Measurements from ENCODE around the gene GBGT1.

GBGT1 gene

DNA sequence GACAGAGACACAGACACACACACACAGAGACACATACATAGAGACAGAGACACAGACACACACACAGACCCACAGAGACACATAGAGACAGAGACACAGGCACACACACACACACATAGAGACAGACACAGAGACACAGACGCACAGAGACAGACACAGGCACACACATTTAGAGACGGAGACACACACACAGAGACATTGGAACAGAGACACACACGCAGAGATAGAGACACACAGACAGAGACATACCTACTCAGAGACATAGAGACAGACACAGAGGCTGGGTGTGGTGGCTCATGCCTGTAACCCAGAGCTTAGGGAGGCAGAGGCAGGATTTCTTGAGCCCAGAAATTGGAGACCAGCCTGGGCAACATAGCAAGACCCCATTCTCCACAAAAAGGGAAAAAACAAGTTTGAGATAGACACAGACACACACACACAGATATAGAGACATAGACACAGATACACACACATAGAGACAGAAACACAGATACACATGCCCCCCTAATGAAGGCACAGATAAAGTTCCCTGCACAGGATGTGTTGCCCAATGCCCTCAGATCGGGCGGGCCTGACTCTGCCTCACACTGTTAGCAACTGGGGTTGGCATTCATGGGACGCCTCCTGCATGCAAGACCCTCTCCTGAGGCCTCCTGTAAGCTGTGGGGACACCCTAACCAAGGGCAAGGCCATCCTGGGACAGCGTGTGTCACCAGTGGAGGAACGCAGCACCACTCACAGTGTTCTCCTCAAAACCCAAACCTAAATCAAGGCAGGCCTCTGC is 39.4 kb downstream of the GBGT1 start:
- no peak for DNase-seq

- no peak for DNase-seq
Observed at GRCh38 chr9:133122935-133123611, 40.6 kb downstream of the GBGT1 start.

GRCh38 chr9:133122605-133122934 is 41.1 kb downstream of the GBGT1 start:
- DNase-seq = no peak

DNA sequence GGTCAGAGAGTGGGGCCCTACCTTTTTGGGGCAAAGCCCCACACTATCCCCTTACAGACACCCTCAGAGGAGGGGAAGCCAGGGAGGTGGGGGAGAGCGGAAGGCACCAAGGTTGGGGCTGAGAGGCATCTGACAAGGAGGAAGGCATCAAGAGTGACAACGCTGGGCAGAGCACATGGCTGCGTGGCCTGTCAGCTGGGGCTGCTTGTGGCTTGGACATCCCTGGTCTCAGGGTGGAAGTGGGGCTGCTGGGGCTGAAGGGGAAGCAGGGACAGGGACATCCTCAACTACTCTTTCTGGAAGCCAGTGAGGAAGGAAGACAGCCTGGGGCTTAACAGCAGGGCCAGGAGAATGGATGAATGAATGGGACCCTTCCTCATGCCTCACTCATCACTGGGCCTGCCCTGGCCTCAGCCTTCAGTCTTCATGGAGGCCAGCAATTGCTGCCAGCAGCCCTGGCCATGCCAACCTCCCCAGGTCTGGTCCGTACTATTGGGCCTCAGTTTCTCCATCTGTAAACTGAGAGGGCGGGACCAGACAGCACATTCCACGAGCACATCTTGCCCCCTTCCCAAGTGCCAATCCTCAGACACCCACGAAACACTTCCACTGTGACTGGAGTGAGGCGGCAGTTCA is 41.7 kb downstream of the GBGT1 start:
- DNase-seq = no peak

DNA sequence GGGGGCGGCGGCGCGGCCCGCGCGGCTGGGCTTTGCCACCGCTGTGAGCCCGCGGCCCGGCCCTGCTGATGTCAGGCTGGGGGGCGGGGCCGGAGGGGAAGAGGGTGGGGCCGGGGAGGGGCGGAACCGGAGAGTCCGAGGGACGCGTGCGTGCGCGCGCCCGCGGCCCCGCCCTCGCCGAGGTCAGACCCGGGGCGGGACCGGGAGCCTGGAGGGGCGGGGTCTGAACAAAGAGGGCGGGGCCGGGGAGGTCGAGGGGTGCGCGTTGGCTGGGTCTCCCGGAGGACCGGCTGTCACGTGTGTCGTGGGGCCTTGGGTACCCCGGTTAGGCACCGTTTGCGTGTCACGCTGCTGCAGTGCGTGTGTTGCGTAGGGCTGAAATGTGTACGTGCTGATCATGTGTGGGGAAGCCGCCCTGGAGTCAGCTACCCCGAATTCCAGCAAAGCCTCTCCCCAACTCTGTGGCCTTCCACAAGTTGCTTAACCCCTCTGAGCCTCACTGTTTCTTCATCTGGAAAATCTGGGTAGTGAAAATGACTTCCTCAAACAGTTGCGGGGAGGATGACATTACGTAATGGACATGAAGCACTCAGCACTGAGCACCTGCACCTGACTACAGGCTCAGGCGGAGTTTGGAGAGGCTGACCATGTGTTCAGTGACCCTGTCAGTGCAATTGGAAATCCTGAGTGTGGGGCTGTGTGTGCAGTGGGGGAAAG is 42.4 kb downstream of the GBGT1 start, which contains the start of gene RALGDS:
Gene RALGDS, minus strand, starts transcription at position 43 of the 717 bp plus-strand sequence. CDS start 86 bp downstream, outside the sequence.
- peak; percentile 93 for DNase-seq

DNA sequence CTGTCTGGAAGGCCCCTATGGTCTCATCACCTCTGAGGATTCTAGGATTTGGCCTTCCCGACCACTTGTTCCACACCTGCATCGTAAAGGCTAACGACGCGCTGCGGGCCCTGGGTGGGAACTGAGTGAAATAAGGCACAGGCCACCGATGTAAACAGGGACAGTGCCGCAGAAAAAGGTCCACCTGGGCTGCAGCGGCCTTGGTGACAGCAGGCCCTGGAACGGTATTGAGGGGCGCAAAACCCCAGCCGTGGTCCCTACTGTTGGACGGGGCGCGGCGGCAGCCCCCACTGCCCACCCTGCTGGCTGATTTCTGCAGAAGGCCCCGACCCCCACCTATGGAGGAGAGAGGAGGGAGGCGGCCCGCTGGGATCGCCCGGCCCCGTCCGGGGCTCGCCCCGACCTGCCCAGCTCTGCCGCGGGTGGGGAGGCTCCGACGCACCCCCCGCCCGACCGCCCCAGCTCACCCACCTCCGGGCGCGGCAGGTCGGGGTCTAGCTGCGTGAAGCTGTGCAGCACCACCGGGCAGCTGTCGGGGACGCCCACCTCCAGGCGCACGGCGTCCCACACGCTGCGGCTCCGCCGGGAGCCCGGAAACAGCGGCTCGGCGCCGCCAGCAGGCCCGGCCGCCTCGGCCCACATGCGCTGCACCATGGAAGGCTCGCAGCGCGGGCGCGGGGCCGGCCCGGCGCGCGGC is 43.1 kb downstream of the GBGT1 start:
- no peak for DNase-seq

GRCh38 chr9:133119846-133120500 is 43.7 kb downstream of the GBGT1 start:
- no peak for DNase-seq

DNA sequence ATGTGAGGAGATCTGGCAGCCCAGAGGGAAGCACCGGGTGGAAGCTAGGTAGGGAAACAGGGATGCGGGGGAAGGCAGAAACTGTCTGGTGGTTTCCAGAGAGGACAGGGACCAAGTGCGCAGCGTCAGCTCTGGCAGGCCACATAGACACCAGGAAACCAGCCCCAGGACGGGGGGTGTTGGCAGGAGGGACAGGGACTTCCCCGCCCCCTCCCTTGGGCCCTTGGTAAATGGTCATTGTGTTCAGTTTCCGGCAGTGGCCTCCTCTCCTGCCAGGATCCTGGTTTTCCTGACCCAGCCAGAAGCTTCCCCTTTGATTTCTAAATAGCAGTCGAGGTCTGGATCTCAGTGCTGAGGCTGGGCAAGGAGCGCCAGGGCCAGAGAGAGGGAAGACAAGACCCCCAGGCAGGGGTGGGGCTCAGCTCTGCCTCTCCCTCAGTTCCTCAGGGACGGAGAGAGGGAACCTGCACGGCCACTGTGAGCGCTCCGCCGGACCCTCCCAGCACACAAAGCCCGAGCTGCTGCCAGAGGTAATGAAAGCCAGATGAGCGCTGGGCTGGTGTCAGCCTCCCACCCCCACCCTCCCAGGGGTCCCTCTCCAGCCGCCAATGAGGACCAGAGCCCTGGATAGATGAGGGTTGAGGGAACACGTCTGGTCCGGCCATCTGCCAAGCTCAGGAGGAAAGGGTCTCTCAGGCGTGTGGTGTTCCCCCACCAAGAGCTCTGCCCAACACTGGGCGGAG is 44.4 kb downstream of the GBGT1 start:
- peak; percentile 87 for DNase-seq

GRCh38 chr9:133118568-133118967 is 45.1 kb downstream of the GBGT1 start:
- DNase-seq = no peak

DNA sequence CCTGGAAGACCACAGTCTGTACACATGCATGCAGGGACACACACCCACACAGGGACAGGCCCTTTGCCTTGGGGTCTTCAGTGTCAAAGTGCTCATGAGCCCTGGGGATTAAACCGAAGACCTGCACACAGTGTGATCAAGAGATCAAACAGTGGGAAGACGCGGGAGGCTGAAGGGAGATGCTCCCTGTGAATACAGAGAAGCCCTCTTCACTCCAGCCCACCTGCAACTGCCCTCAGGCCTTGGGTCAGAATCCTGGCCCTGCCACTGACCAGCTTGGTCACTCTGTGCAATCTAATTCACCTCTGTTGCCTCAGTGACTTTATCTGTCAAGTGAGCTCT is 45.6 kb downstream of the GBGT1 start:
- DNase-seq = no peak

DNA sequence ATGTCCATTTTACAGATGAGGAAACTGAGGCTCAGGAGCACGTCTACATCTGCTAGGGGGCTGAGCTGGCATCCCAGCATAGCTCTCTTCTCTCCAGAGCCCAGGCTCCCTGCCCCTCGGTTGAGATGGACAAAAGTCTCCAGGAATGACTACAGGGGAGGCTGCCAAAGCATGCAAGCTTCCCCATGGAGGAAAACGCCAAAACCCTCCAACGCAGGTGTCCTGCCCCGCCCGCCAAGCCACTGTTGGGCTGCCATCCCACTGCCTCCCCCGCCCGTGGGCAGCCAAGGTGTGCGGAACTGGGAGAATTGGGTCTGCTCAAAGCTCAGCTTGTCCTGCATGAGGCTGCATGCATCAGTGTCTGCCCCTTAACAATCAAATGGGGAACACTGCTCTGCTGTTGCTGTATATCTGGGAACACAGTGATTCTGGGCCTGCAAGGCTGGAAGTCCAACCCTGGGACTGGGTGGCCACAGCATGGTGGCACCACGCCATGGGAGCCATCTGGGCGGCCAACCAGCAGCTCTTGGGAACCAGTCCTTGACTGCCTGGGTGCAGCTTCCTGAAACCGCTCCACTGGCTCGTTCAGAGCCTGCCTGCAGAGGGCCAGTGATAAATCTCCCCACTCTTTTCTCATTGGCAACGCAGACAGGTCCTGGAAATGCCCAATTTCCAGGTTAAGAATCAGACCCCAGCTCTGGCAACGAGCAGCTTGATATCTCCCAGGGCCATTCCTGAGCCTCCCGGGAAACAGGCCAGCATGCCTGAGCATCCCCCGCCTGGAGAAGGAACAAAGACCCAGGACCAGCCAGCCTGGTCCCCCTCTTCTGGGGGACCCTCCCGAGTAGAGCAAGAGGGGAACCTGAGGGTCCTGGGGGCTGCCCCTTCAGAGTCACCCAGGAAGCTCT is 46.2 kb downstream of the GBGT1 start:
- no peak for DNase-seq

- peak; percentile 15 for DNase-seq
Observed at GRCh38 chr9:133116346-133117231, 47.1 kb downstream of the GBGT1 start.

DNA sequence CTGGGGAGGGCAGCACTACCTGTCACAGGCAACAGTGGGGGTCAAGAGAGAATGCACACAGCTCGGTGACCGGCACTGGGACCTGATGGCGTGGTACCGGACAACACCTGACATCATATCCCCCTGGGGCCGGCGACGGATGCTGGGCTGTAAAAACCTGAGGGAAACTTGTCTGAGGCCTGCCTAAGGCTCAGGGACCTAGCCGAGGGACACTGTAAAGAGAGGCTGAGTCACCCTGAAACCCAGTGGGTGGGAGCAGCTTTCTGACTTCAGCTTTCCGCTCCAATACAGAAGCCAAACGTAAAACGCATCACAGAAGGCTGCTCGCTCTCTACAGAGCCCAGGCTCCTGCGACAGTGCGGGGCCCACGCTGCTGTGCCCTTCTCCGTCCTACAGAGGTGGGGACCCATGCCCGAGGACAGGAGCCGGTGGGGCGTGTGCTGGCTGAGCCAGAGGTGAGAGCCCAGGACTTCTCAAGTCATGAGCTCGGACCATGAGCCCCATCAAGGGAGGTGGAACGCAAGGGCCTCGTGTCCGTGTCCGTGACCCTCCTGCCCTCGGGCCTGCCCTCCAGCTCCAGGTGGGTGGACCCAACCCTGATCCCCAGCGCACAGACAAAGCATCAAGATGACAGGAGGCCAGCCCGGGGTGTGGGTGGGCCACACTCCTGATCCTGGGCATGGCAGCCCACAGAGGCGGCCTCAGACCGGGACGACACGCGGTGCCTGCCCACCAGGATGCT is 47.9 kb downstream of the GBGT1 start:
- DNase-seq = peak; percentile 19

GRCh38 chr9:133114886-133115603 is 48.7 kb downstream of the GBGT1 start:
- DNase-seq = peak; percentile 19

- peak; percentile 52 for DNase-seq
Observed at GRCh38 chr9:133113949-133114885, 49.5 kb downstream of the GBGT1 start.

DNA sequence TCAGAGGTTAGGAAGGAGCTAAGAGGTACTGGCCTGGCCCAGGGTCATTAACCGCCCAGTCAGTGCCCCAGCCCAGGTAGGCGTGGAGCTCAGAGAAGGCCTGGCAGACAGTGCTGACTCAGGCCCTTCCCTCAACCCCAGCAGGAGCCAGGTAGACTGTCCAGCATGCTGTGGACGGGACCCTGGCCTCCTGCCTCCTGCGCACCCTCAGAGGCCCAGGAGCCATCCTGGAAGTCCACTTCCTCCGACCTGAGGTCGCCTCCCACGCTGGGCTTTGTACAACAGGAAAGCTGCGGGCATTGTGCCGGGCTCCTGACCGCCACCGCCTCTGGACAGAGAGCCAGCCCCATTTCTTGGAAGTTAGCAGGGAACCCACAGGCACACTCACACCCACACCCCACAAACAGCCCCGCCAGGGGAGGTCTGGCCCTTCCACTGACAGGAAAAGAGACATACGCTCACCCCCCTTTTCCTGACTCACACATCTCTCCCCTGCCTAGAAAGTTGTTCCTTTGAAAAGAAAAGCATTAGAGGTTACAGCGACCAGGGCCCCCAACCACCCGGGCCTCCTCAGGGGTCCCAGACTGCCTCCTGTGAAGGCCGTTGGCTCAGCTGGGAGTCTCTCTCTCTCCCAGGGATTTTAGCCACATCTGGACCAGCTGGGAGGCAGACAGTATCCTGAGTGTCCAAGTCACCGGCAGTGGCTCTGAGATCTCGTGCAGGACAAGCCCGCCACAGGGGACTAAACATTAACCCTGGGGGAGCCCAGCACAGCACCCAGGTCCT is 50.4 kb downstream of the GBGT1 start:
- DNase-seq = peak; percentile 60
